Sigmoid colon (tissue), 7 donors: Measurements from ENCODE around the gene FXR1. TPM values are rescaled to one million over a fixed set of nuclear protein-coding genes. Genes with fewer than 3 reads are reported as not detected.

Experiments
- DNase-seq: peaks from one replicate; pipeline ENCODE4 v3.0.0-alpha.2; 2019
- H3K27ac ChIP-seq, 4 donors: fragments of 200-600 bp; sonication (generic); one replicate each; pipeline ENCODE4 v1.5.1; 2016 to 2019; ENCODE audit warnings: mild to moderate bottlenecking in 1 of 4
- H3K27me3 ChIP-seq, 3 donors: fragments of 200-600 bp; sonication (generic); one replicate each; pipeline ENCODE4 v1.5.1; 2019; ENCODE audit warnings: mild to moderate bottlenecking in 1 of 3
- H3K36me3 ChIP-seq, 4 donors: fragments of 200-600 bp; sonication (generic); one replicate each; pipeline ENCODE4 v1.5.1; 2016 to 2019
- H3K4me1 ChIP-seq, 4 donors: fragments of 200-600 bp; sonication (generic); one replicate each; pipeline ENCODE4 v1.5.1; 2017 to 2019
- H3K4me3 ChIP-seq, 4 donors: fragments of 200-600 bp; sonication (generic); one replicate each; pipeline ENCODE4 v1.5.1; 2017 to 2019; ENCODE audit warnings: mild to moderate bottlenecking in 2 of 4, moderate library complexity in 1 of 4
- H3K9me3 ChIP-seq, 4 donors: fragments of 200-600 bp in 3 of 4; sonication (generic) in 3 of 4; one replicate each; pipeline versions ENCODE4 v1.5.1 to v1.6.1; 2013 to 2019
- CTCF ChIP-seq, 4 experiments: fragments of 450-650 bp in 3 of 4; fragments of 200-600 bp in 1 of 4; IDR thresholded peaks; one replicate each; pipeline ENCODE4 v1.5.1; 2016 to 2019; ENCODE audit warnings: antibody characterized with exemption in 4 of 4, mild to moderate bottlenecking in 3 of 4, moderate library complexity in 2 of 4
- EP300 ChIP-seq, 4 donors: sonication (generic); formaldehyde crosslinking; IDR thresholded peaks; one replicate each; pipeline ENCODE4 v1.6.1; 2017; ENCODE audit warnings: antibody characterized with exemption in 4 of 4
- POLR2A ChIP-seq, 2 donors: fragments of 450-650 bp; IDR thresholded peaks; one replicate each; pipeline ENCODE4 v1.6.1; 2016; ENCODE audit warnings: antibody characterized with exemption in 2 of 2, mild to moderate bottlenecking in 2 of 2, moderate library complexity in 2 of 2
- POLR2AphosphoS5 ChIP-seq, 4 donors: sonication (generic); formaldehyde crosslinking; IDR thresholded peaks; one replicate each; pipeline ENCODE4 v1.6.1; 2017; ENCODE audit warnings: antibody characterized with exemption in 4 of 4
- WGBS, 2 donors: extraction: QIAGEN DNeasy Blood & Tissue Kit; methylation state at CpG; one replicate each; pipeline ENCODE4 v1.1.7; 2013; 5-methylcytosine and 5-hydroxymethylcytosine counted together
- intact Hi-C: fragments of 100-400 bp; cut with DNase I; formaldehyde crosslinking; loops from one replicate; pipeline ENCODE4 v1.15.1; 2023
- polyA plus RNA-seq, 3 donors: library from polyadenylated mRNA; stranded (reverse); fragments of 200-250 nt; gene quantifications; one replicate each; pipeline ENCODE4 v1.2.3, GENCODE V29; 2013
- total RNA-seq, 4 donors: library from RNA; depleted of rRNA; stranded (reverse); fragments of >200 nt; gene quantifications; one replicate each; pipeline ENCODE4 v1.1.0, GENCODE V29; 2016
- donor health status: healthy with polysubstance abuse.
- donor health status: Bipolar disorder and iron deficiency.
- donor health status: healthy.

Gene FXR1
- total and polyA plus RNA-seq, 7 donors = 30.1 to 217 (median 126) TPM

- H3K4me3 ChIP-seq = no peak overlapping the region
- no peaks in the 10 kb centered on the region for H3K27me3 ChIP-seq
- no peak for DNase-seq
- peaks cover 0 to 44% (median 14%) of the 10 kb centered on the region in 4 donors for H3K4me1 ChIP-seq
- H3K9me3 ChIP-seq = no peaks in the 10 kb centered on the region
- intact Hi-C loops = no loop called here
- no peak for TF ChIP-seq POLR2AphosphoS5 (IDR thresholded peaks at IDR 0.05)
- no peak for TF ChIP-seq EP300 (IDR thresholded peaks at IDR 0.05)
- TF ChIP-seq POLR2A (IDR thresholded peaks at IDR 0.05) = no peak
- no peak for TF ChIP-seq CTCF (IDR thresholded peaks at IDR 0.05)
- WGBS, 2 donors = 93 to 94% methylated on average over 4 of the region's 4 CpGs
- no peaks in the 10 kb centered on the region for H3K36me3 ChIP-seq
- no peak overlapping the region for H3K27ac ChIP-seq
Observed at GRCh38 chr3:180930526-180930925, 18.1 kb downstream of the FXR1 start.

GRCh38 chr3:180932819-180933218 lies 20.3 kb downstream of the FXR1 start:
- TF ChIP-seq POLR2AphosphoS5 (IDR thresholded peaks at IDR 0.05) (no peak), EP300 (IDR thresholded peaks at IDR 0.05) (no peak)
- no peak overlapping the region for H3K27ac ChIP-seq
- no peaks in the 10 kb centered on the region for H3K27me3 ChIP-seq
- H3K4me3 ChIP-seq = no peak overlapping the region
- no peaks in the 10 kb centered on the region for H3K9me3 ChIP-seq
- intact Hi-C loops = no loop called here
- WGBS, 2 donors = 91 to 92% methylated on average over 1 of the region's 1 CpG
- peaks cover 0 to 31% (median 10%) of the 10 kb centered on the region in 4 donors for H3K4me1 ChIP-seq
- H3K36me3 ChIP-seq = peaks cover 0 to 15% (median 2%) of the 10 kb centered on the region in 4 donors
- DNase-seq = no peak

GRCh38 chr3:180934638-180935037 lies 22.2 kb downstream of the FXR1 start:
- Histone ChIP-seq H3K4me3 (no peak overlapping the region), H3K9me3 (no peaks in the 10 kb centered on the region), H3K27ac (no peak overlapping the region), H3K27me3 (no peaks in the 10 kb centered on the region), H3K4me1 (peaks cover 0 to 31% (median 10%) of the 10 kb centered on the region in 4 donors), H3K36me3 (peaks cover 0 to 15% (median 2%) of the 10 kb centered on the region in 4 donors)
- intact Hi-C loops = no loop called here
- WGBS, 2 donors = 94 to 95% methylated on average over 1 of the region's 1 CpG
- no peak for DNase-seq
- no peak for TF ChIP-seq POLR2AphosphoS5 (IDR thresholded peaks at IDR 0.05)
- no peak for TF ChIP-seq POLR2A (IDR thresholded peaks at IDR 0.05)
- TF ChIP-seq CTCF (IDR thresholded peaks at IDR 0.05) = no peak
- TF ChIP-seq EP300 (IDR thresholded peaks at IDR 0.05) = no peak

GRCh38 chr3:180940826-180941225 lies 28.4 kb downstream of the FXR1 start:
- H3K4me3 ChIP-seq = no peak overlapping the region
- no peaks in the 10 kb centered on the region for H3K27me3 ChIP-seq
- 98 to 99% methylated on average over 5 of the region's 5 CpGs for WGBS, 2 donors
- no peak for TF ChIP-seq POLR2AphosphoS5 (IDR thresholded peaks at IDR 0.05)
- TF ChIP-seq EP300 (IDR thresholded peaks at IDR 0.05) = no peak
- TF ChIP-seq POLR2A (IDR thresholded peaks at IDR 0.05) = no peak
- no peak for TF ChIP-seq CTCF (IDR thresholded peaks at IDR 0.05)
- H3K9me3 ChIP-seq = no peaks in the 10 kb centered on the region
- H3K27ac ChIP-seq = no peak overlapping the region
- intact Hi-C loops = no loop called here
- peaks cover 0 to 34% (median 2%) of the 10 kb centered on the region in 4 donors for H3K36me3 ChIP-seq
- no peak for DNase-seq
- H3K4me1 ChIP-seq = no peaks in the 10 kb centered on the region

GRCh38 chr3:180947761-180948390 lies 35.4 kb downstream of the FXR1 start:
- H3K36me3 ChIP-seq = peaks cover 0 to 67% (median 15%) of the 10 kb centered on the region in 4 donors
- H3K9me3 ChIP-seq = no peaks in the 10 kb centered on the region
- intact Hi-C loops = no loop called here
- H3K27me3 ChIP-seq = no peaks in the 10 kb centered on the region
- no peak overlapping the region for H3K4me3 ChIP-seq
- WGBS, 2 donors = 78 to 88% methylated on average over 4 of the region's 4 CpGs
- no peak for TF ChIP-seq POLR2AphosphoS5 (IDR thresholded peaks at IDR 0.05)
- TF ChIP-seq POLR2A (IDR thresholded peaks at IDR 0.05) = no peak
- TF ChIP-seq EP300 (IDR thresholded peaks at IDR 0.05) = no peak
- TF ChIP-seq CTCF (IDR thresholded peaks at IDR 0.05) = no peak
- no peak overlapping the region for H3K27ac ChIP-seq
- DNase-seq = no peak
- no peaks in the 10 kb centered on the region for H3K4me1 ChIP-seq
